ENCODE measurements around the gene TXNDC2.
"Not testable (repeated sequence)": the region's sequence is repeated elsewhere in the genome, so short reads cannot be mapped to it uniquely, and the experiment has no call there.

Gene TXNDC2

DNA sequence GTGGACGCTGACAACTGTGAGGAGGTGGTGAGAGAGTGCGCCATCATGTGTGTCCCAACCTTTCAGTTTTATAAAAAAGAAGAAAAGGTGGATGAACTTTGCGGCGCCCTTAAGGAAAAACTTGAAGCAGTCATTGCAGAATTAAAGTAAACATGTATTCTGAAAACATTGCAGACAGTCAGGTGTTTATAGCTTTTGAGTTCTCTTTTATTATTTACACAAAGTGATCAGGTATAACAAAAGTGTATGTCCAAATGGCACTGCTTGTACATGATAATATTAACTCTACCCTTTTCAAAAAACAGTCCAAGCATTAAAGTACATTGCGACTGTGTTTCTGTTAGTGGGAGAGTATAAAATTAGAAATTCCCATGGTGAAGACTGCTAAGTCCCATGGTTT lies 2.2 kb downstream of the TXNDC2 start:
- no peak overlapping the region for H3K27ac ChIP-seq
- H3K4me1 ChIP-seq, result peaks cover 0 to 15% (median 0%) of the 10 kb centered on the region in 4 donors
- DNase-seq, result no peak
- no peaks in the 10 kb centered on the region for H3K27me3 ChIP-seq
- no peak overlapping the region for H3K4me3 ChIP-seq
- H3K36me3 ChIP-seq, result no peaks in the 10 kb centered on the region
- no peak for TF ChIP-seq CTCF (IDR thresholded peaks at IDR 0.05)
- no peaks in the 10 kb centered on the region for H3K9me3 ChIP-seq
- intact Hi-C loops (cut with DNase I; ENCODE audit: low total_unique reads), result no loop called here

GRCh38 chr18:9890196-9890595 lies 4.4 kb downstream of the TXNDC2 start:
- H3K9me3 ChIP-seq, result no peaks in the 10 kb centered on the region
- intact Hi-C loops (cut with DNase I; ENCODE audit: low total_unique reads), result no loop called here
- H3K4me1 ChIP-seq, result peaks cover 0 to 15% (median 0%) of the 10 kb centered on the region in 4 donors
- no peak for TF ChIP-seq CTCF (IDR thresholded peaks at IDR 0.05)
- H3K27me3 ChIP-seq, result no peaks in the 10 kb centered on the region
- H3K36me3 ChIP-seq, result no peaks in the 10 kb centered on the region
- H3K4me3 ChIP-seq, result no peak overlapping the region
- no peak overlapping the region for H3K27ac ChIP-seq
- no peak for DNase-seq

GRCh38 chr18:9890957-9891356 lies 5.2 kb downstream of the TXNDC2 start:
- H3K27me3 ChIP-seq, result no peaks in the 10 kb centered on the region
- intact Hi-C loops (cut with DNase I; ENCODE audit: low total_unique reads), result no loop called here
- no peak for TF ChIP-seq CTCF (IDR thresholded peaks at IDR 0.05)
- DNase-seq, result no peak
- peaks cover 0 to 15% (median 0%) of the 10 kb centered on the region in 4 donors for H3K4me1 ChIP-seq
- no peaks in the 10 kb centered on the region for H3K36me3 ChIP-seq
- H3K4me3 ChIP-seq, result no peak overlapping the region
- H3K9me3 ChIP-seq, result no peaks in the 10 kb centered on the region
- H3K27ac ChIP-seq, result no peak overlapping the region

GRCh38 chr18:9891515-9891914 lies 5.7 kb downstream of the TXNDC2 start:
- H3K27ac ChIP-seq; H3K9me3 ChIP-seq; H3K27me3 ChIP-seq; intact Hi-C loops (cut with DNase I; ENCODE audit: low total_unique reads); DNase-seq; H3K36me3 ChIP-seq; H3K4me3 ChIP-seq: not testable (repeated sequence)
- peaks cover 0 to 15% (median 0%) of the 10 kb centered on the region in 4 donors for H3K4me1 ChIP-seq

DNA sequence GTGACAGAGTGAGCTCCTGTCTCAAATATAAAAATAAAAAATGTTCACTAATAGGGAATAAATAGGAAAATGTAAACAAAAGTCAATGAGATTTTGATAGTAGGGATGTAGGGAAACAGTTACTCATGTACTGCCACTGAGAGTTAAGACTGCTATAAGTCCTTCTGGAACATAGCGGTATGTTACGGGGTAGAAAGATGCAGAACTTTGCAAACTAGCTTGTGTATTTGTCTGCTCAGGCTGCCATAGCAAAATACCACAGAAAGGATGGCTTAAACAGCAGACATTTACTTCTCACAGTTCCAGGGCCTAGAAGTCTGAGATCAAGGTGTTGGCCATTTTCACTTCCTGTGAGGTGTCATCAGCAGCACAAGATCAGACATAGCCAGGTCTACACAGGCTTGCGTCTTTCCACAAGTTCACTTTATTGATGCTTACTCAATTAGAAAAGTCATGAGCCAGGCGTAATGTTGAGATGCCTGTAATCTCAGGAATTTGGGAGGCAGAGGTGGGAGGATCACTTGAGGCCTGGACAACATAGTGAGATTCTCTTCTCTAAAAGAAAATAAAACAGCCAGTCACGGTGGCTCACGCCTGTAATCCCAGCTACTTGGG lies 8.8 kb downstream of the TXNDC2 start:
- no peaks in the 10 kb centered on the region for H3K9me3 ChIP-seq
- peaks cover 0 to 15% (median 0%) of the 10 kb centered on the region in 4 donors for H3K4me1 ChIP-seq
- H3K27me3 ChIP-seq, result no peaks in the 10 kb centered on the region
- no peaks in the 10 kb centered on the region for H3K36me3 ChIP-seq
- intact Hi-C loops (cut with DNase I; ENCODE audit: low total_unique reads), result no loop called here
- H3K4me3 ChIP-seq, result no peak overlapping the region
- DNase-seq, result no peak
- no peak for TF ChIP-seq CTCF (IDR thresholded peaks at IDR 0.05)
- no peak overlapping the region for H3K27ac ChIP-seq

- H3K4me3 ChIP-seq, result no peak overlapping the region
- intact Hi-C loops (cut with DNase I; ENCODE audit: low total_unique reads), result no loop called here
- H3K27ac ChIP-seq, result no peak overlapping the region
- no peaks in the 10 kb centered on the region for H3K36me3 ChIP-seq
- H3K27me3 ChIP-seq, result no peaks in the 10 kb centered on the region
- H3K4me1 ChIP-seq, result no peaks in the 10 kb centered on the region
- TF ChIP-seq CTCF (IDR thresholded peaks at IDR 0.05), result no peak
- DNase-seq, result no peak
- no peaks in the 10 kb centered on the region for H3K9me3 ChIP-seq
Measured at GRCh38 chr18:9897129-9897528, 11.4 kb downstream of the TXNDC2 start.

- H3K4me1 ChIP-seq; DNase-seq; H3K36me3 ChIP-seq; H3K27ac ChIP-seq; H3K27me3 ChIP-seq; H3K4me3 ChIP-seq; intact Hi-C loops (cut with DNase I; ENCODE audit: low total_unique reads); H3K9me3 ChIP-seq: not testable (repeated sequence)
Measured at GRCh38 chr18:9897787-9898291, 12.1 kb downstream of the TXNDC2 start.

Measured in tibial artery (tissue), 4 donors.